ENCODE data around the gene CA5A.
A peak's percentile ranks its signal among the peaks of the same experiment; 100 is the strongest.
"Not testable (repeated sequence)": the region's sequence is repeated elsewhere in the genome, so short reads cannot be mapped to it uniquely, and the experiment has no call there.

Gene CA5A

GRCh38 chr16:87924041-87924810 is 12.1 kb downstream of the CA5A start:
- DNase-seq (ENCODE audit: low read depth in 2 of 2) = no peak

GRCh38 chr16:87922250-87922871 is 14.0 kb downstream of the CA5A start:
- no peak for DNase-seq (ENCODE audit: low read depth in 2 of 2)

- DNase-seq (ENCODE audit: low read depth in 2 of 2) = no peak
Measured at GRCh38 chr16:87921236-87921773, 15.0 kb downstream of the CA5A start.

GRCh38 chr16:87919681-87919994 is 16.7 kb downstream of the CA5A start:
- DNase-seq (ENCODE audit: low read depth in 2 of 2) = no peak

GRCh38 chr16:87918866-87919680 is 17.3 kb downstream of the CA5A start:
- no peak for DNase-seq (ENCODE audit: low read depth in 2 of 2)

GRCh38 chr16:87918338-87918737 is 18.0 kb downstream of the CA5A start:
- DNase-seq (ENCODE audit: low read depth in 2 of 2) = no peak

- no peak for DNase-seq (ENCODE audit: low read depth in 2 of 2)
Measured at GRCh38 chr16:87917503-87917902, 18.8 kb downstream of the CA5A start.

- no peak for DNase-seq (ENCODE audit: low read depth in 2 of 2)
Measured at GRCh38 chr16:87914812-87915211, 21.5 kb downstream of the CA5A start.

GRCh38 chr16:87914021-87914725 is 22.2 kb downstream of the CA5A start:
- not testable (repeated sequence) for DNase-seq (ENCODE audit: low read depth in 2 of 2)

- not testable (repeated sequence) for DNase-seq (ENCODE audit: low read depth in 2 of 2)
Measured at GRCh38 chr16:87912691-87913090, 23.6 kb downstream of the CA5A start.

- DNase-seq (ENCODE audit: low read depth in 2 of 2) = peak in 1 of 2 experiments; percentile 21
Measured at GRCh38 chr16:87911106-87911763, 25.1 kb downstream of the CA5A start.

GRCh38 chr16:87909203-87909935 is 27.0 kb downstream of the CA5A start:
- not testable (repeated sequence) for DNase-seq (ENCODE audit: low read depth in 2 of 2)

- not testable (repeated sequence) for DNase-seq (ENCODE audit: low read depth in 2 of 2)
Measured at GRCh38 chr16:87908101-87908500, 28.2 kb downstream of the CA5A start.

- not testable (repeated sequence) for DNase-seq (ENCODE audit: low read depth in 2 of 2)
Measured at GRCh38 chr16:87905521-87905920, 30.8 kb downstream of the CA5A start.

GRCh38 chr16:87904963-87905362 is 31.4 kb downstream of the CA5A start:
- not testable (repeated sequence) for DNase-seq (ENCODE audit: low read depth in 2 of 2)

- not testable (repeated sequence) for DNase-seq (ENCODE audit: low read depth in 2 of 2)
Measured at GRCh38 chr16:87900489-87900888, 35.8 kb downstream of the CA5A start.

- no peak for DNase-seq (ENCODE audit: low read depth in 2 of 2)
Measured at GRCh38 chr16:87897521-87898505, 38.5 kb downstream of the CA5A start.

GRCh38 chr16:87896924-87897520 is 39.3 kb downstream of the CA5A start:
- DNase-seq (ENCODE audit: low read depth in 2 of 2) = not testable (repeated sequence)

Data from fibroblast of skin of left biceps (primary cell).